Measurements from ENCODE around the gene ALKAL2.
"Not testable (repeated sequence)": the region's sequence is repeated elsewhere in the genome, so short reads cannot be mapped to it uniquely, and the experiment has no call there.

ALKAL2 gene, protein sequence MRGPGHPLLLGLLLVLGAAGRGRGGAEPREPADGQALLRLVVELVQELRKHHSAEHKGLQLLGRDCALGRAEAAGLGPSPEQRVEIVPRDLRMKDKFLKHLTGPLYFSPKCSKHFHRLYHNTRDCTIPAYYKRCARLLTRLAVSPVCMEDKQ

GRCh38 chr2:287911-288757 lies at the start of gene ALKAL2:
Gene ALKAL2 (minus strand): TSS chr2:288091. CDS start chr2:287835, 256 bp downstream.
- TF ChIP-seq, protein P1, sequence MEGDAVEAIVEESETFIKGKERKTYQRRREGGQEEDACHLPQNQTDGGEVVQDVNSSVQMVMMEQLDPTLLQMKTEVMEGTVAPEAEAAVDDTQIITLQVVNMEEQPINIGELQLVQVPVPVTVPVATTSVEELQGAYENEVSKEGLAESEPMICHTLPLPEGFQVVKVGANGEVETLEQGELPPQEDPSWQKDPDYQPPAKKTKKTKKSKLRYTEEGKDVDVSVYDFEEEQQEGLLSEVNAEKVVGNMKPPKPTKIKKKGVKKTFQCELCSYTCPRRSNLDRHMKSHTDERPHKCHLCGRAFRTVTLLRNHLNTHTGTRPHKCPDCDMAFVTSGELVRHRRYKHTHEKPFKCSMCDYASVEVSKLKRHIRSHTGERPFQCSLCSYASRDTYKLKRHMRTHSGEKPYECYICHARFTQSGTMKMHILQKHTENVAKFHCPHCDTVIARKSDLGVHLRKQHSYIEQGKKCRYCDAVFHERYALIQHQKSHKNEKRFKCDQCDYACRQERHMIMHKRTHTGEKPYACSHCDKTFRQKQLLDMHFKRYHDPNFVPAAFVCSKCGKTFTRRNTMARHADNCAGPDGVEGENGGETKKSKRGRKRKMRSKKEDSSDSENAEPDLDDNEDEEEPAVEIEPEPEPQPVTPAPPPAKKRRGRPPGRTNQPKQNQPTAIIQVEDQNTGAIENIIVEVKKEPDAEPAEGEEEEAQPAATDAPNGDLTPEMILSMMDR (conservative IDR thresholded peaks at IDR 0.05; ENCODE audit: low read depth, low read length) = no peak
- peak within 1 kb of the TSS; percentile 37 for H3K4me3 ChIP-seq (ENCODE audit: low read depth, low read length)
- DNase-seq (ENCODE audit: low read depth) = no peak

- not testable (repeated sequence) for DNase-seq (ENCODE audit: low read depth); H3K4me3 ChIP-seq (ENCODE audit: low read depth, low read length)
Observed at GRCh38 chr2:336949-337348, 49.1 kb upstream of the ALKAL2 start.

DNA sequence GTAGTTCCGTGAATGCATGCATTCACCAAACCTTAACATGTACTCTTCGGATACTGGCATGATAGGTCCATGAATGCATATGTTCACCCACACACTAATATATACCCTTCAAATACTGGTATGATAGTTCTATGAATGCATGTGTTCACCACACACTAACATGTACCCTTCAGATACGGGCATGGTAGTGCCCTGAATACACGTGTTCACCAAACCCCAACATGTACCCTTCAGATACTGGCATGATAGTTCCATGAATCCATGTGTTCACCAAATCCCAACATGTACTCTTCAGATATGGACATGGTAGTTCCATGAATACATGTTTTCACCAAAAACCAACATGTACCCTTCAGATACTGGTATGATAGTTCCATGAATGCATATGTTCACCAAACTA lies 48.5 kb upstream of the ALKAL2 start:
- TF ChIP-seq, protein P1 (conservative IDR thresholded peaks at IDR 0.05; ENCODE audit: low read depth, low read length) = no peak
- no peak for DNase-seq (ENCODE audit: low read depth)
- H3K4me3 ChIP-seq (ENCODE audit: low read depth, low read length) = no peak overlapping the region

- DNase-seq (ENCODE audit: low read depth) = no peak
- TF ChIP-seq, protein P1 (conservative IDR thresholded peaks at IDR 0.05; ENCODE audit: low read depth, low read length) = peak; percentile 24
- no peak overlapping the region for H3K4me3 ChIP-seq (ENCODE audit: low read depth, low read length)
Observed at GRCh38 chr2:332592-332991, 44.7 kb upstream of the ALKAL2 start.

DNA sequence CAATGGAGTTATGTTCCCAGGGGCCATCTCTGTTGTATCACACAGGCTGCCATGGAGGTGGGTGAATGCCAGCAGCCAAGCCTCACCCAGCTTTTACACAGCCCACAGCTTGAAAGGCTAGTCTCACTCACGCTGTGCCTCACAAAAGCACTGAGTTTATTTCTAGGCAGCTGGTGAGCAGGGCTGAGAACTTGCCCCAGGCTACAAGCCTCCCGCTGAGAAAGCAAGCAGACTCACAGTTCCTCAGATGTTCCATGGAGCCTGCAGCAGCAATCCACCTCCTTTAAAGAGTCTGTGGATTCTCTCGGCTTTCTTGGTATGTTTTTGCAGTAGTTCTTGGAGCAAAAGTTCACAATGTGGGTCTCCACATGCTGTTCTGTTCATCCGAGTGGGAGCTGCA lies 40.9 kb upstream of the ALKAL2 start:
- peak; percentile 47 for DNase-seq (ENCODE audit: low read depth)
- no peak overlapping the region for H3K4me3 ChIP-seq (ENCODE audit: low read depth, low read length)
- TF ChIP-seq, protein P1 (conservative IDR thresholded peaks at IDR 0.05; ENCODE audit: low read depth, low read length) = no peak

DNA sequence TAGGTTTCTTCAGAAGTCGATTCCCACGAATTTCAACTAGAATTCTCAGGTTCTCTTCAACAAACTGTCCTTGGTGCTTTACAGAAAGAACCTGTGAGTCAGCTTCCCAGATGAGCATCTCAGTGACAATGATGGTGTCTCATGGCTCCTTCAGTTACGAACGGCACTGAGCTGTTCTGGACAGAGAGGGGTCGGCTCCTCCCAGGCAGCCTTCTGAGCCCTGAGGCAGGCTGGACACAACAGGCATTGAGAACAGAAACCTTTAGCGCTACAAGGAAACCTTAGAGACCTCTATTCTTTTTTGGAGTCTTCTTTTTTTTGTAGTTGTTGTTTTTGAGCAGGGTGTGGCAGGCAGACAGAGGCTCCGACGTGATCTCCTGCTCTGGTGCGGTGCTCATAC lies 35.1 kb upstream of the ALKAL2 start:
- H3K4me3 ChIP-seq (ENCODE audit: low read depth, low read length) = no peak overlapping the region
- TF ChIP-seq, protein P1 (conservative IDR thresholded peaks at IDR 0.05; ENCODE audit: low read depth, low read length) = no peak
- DNase-seq (ENCODE audit: low read depth) = no peak

DNA sequence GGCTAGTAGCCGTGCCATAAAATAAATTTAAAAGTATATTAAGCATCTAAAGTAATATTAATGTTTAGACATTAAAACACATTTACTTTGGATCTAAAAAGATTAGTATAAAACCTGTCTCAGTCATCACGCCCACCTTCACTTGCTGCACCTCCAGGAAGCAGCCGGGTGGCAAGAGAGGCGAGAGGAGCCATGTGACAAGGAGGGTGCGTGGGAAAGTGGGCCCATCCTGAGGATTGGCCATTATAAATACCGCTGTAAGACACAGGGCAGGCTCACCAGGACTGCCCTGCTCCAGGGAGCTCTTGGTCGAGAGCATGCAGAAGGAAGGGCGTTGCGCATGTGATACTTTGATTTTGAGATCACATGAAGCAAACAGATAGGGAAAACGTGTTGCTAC lies 34.4 kb upstream of the ALKAL2 start:
- no peak overlapping the region for H3K4me3 ChIP-seq (ENCODE audit: low read depth, low read length)
- TF ChIP-seq, protein P1 (conservative IDR thresholded peaks at IDR 0.05; ENCODE audit: low read depth, low read length) = no peak
- no peak for DNase-seq (ENCODE audit: low read depth)

Measured in choroid plexus epithelial cell (primary cell).